A673 (cell line): ENCODE measurements around the gene ADAMTSL3. TPM values are rescaled to one million over a fixed set of nuclear protein-coding genes. Genes with fewer than 3 reads are reported as not detected.

Experiments used
- BruUV-seq: library from RNA; stranded (reverse); fragments of 400-500 nt; replicated peaks from 2 replicates; lab custom pipeline; 2021; lab: Mats Ljungman, UMichigan
- CTCF ChIA-PET: fragments of 300-600 bp; sonication (Branson Sonifier 250); formaldehyde crosslinking; loops from one replicate; lab custom pipeline; 2022; ENCODE audit warnings: antibody characterized with exemption; lab: Charles Lee
- POLR2A ChIA-PET: fragments of 300-600 bp; sonication (Branson Sonifier 250); formaldehyde crosslinking; loops from one replicate; lab custom pipeline; 2022; ENCODE audit warnings: antibody characterized with exemption; ENCODE audit not compliant: low non-redundant PET; lab: Charles Lee
- DNase-seq: peaks from one replicate; pipeline ENCODE4 v3.0.0-alpha.2; 2015; ENCODE audit warnings: low spot score
- H3K27ac ChIP-seq: fragments of 200-600 bp; sonication (generic); 2 replicates; pipeline ENCODE4 v1.5.1; 2016; ENCODE audit warnings: mixed run types, low read depth, mild to moderate bottlenecking, mixed read lengths, antibody characterized with exemption, low read length; ENCODE audit not compliant: poor library complexity, severe bottlenecking
- H3K27me3 ChIP-seq: fragments of 200-600 bp; sonication (generic); replicated peaks from 2 replicates; pipeline ENCODE4 v1.6.1; 2017; ENCODE audit warnings: mixed run types, low read depth, mild to moderate bottlenecking, mixed read lengths, antibody characterized with exemption, low read length; ENCODE audit not compliant: insufficient read depth, poor library complexity
- H3K36me3 ChIP-seq: fragments of 200-600 bp; sonication (generic); 2 replicates; pipeline ENCODE4 v1.6.1; 2016; ENCODE audit warnings: mixed run types, mild to moderate bottlenecking, mixed read lengths, antibody characterized with exemption, low read length; ENCODE audit not compliant: insufficient read depth, poor library complexity, severe bottlenecking
- H3K4me1 ChIP-seq: fragments of 200-600 bp; sonication (generic); 2 replicates; pipeline ENCODE4 v1.6.1; 2017; ENCODE audit warnings: mixed run types, mild to moderate bottlenecking, mixed read lengths, antibody characterized with exemption, low read length; ENCODE audit not compliant: insufficient read depth, poor library complexity, severe bottlenecking
- H3K4me3 ChIP-seq: fragments of 200-600 bp; sonication (generic); 2 replicates; pipeline ENCODE4 v1.5.1; 2016; ENCODE audit warnings: low read depth, mixed run types, mild to moderate bottlenecking, mixed read lengths, low read length; ENCODE audit not compliant: poor library complexity, severe bottlenecking
- H3K9me3 ChIP-seq: fragments of 200-600 bp; sonication (generic); 2 replicates; pipeline ENCODE4 v1.6.1; 2016; ENCODE audit warnings: mixed run types, low read depth, mild to moderate bottlenecking, mixed read lengths, antibody characterized with exemption, low read length; ENCODE audit not compliant: poor library complexity, severe bottlenecking
- CTCF ChIP-seq: fragments of 300-800, 200-600 bp; sonication (generic); conservative IDR thresholded peaks from 2 replicates; pipeline ENCODE4 v1.5.1; 2017; ENCODE audit warnings: low read depth, mild to moderate bottlenecking, antibody characterized with exemption, low read length, moderate library complexity, mixed read lengths
- EZH2 ChIP-seq: fragments of 200-600 bp; sonication (generic); IDR thresholded peaks from 2 replicates; pipeline ENCODE4 v1.6.1; 2017; ENCODE audit warnings: borderline replicate concordance, low read depth, mild to moderate bottlenecking, mixed read lengths, antibody characterized with exemption, low read length; ENCODE audit not compliant: poor library complexity, severe bottlenecking
- intact Hi-C: fragments of 100-400 bp; cut with micrococcal nuclease; formaldehyde crosslinking; loops from one replicate; pipeline ENCODE4 v1.10.0; 2022; ENCODE audit not compliant: unreplicated experiment
- total RNA-seq: library from RNA; stranded (reverse); gene quantifications from 2 replicates; pipeline ENCODE4 v1.2.3, GENCODE V29; 2021

The ADAMTSL3 gene
- total RNA-seq, 1 experiment from 2014 or later: 0.95 TPM

- H3K4me1 ChIP-seq: no peaks in the 10 kb centered on the region
- H3K27ac ChIP-seq: no peak overlapping the region
- intact Hi-C loops: no loop called here
- no TSS peak for BruUV-seq
- peaks cover 3% of the 10 kb centered on the region for H3K27me3 ChIP-seq
- H3K36me3 ChIP-seq: no peaks in the 10 kb centered on the region
- no peak for DNase-seq
- no peak for TF ChIP-seq CTCF
- no peak for TF ChIP-seq EZH2
- H3K9me3 ChIP-seq: no peaks in the 10 kb centered on the region
- H3K4me3 ChIP-seq: no peak overlapping the region
- POLR2A ChIA-PET: no interaction called here
- CTCF ChIA-PET: no interaction called here
Measured at GRCh38 chr15:83928392-83928734, 274.4 kb downstream of the ADAMTSL3 start.

GRCh38 chr15:83928878-83929418 lies 275.0 kb downstream of the ADAMTSL3 start:
- Histone ChIP-seq H3K4me3 (no peak overlapping the region), H3K27ac (no peak overlapping the region), H3K36me3 (no peaks in the 10 kb centered on the region), H3K9me3 (no peaks in the 10 kb centered on the region), H3K27me3 (peaks cover 3% of the 10 kb centered on the region), H3K4me1 (no peaks in the 10 kb centered on the region)
- CTCF ChIA-PET: no interaction called here
- intact Hi-C loops: no loop called here
- no peak for DNase-seq
- no peak for TF ChIP-seq EZH2
- no peak for TF ChIP-seq CTCF
- no TSS peak for BruUV-seq
- POLR2A ChIA-PET: no interaction called here

- no peak for DNase-seq
- POLR2A ChIA-PET: no interaction called here
- H3K4me1 ChIP-seq: no peaks in the 10 kb centered on the region
- H3K27ac ChIP-seq: no peak overlapping the region
- no TSS peak for BruUV-seq
- no peaks in the 10 kb centered on the region for H3K9me3 ChIP-seq
- CTCF ChIA-PET: no interaction called here
- intact Hi-C loops: no loop called here
- TF ChIP-seq EZH2 (no peak), CTCF (no peak)
- H3K36me3 ChIP-seq: no peaks in the 10 kb centered on the region
- H3K4me3 ChIP-seq: no peak overlapping the region
- H3K27me3 ChIP-seq: peaks cover 3% of the 10 kb centered on the region
Measured at GRCh38 chr15:83929619-83930018, 275.7 kb downstream of the ADAMTSL3 start.
